Caki2 (cell line): Measurements from ENCODE around the gene HSPA8. TPM values are rescaled to one million over a fixed set of nuclear protein-coding genes. Genes with fewer than 3 reads are reported as not detected.
A peak's percentile ranks its signal among the peaks of the same experiment; 100 is the strongest.
"Not testable (repeated sequence)": the region's sequence is repeated elsewhere in the genome, so short reads cannot be mapped to it uniquely, and the experiment has no call there.

Source experiments
- DNase-seq: peaks from one replicate; pipeline ENCODE4 v3.0.0-alpha.2; 2015; ENCODE audit warnings: low read depth
- in situ Hi-C: cut with HindIII; loops from 2 replicates; pipeline ENCODE4 v1.10.0; 2016; ENCODE audit warnings: low sequenced_read_pairs, low pct_unique_long_range_greater_than_20kb, mixed read lengths
- total RNA-seq: library from RNA; depleted of rRNA; stranded (reverse); fragments of >200 nt; shearing (Covaris generic); gene quantifications from 2 replicates; pipeline ENCODE4 v1.2.3, GENCODE V29; 2014; ENCODE audit warnings: low replicate concordance

Gene HSPA8
- total RNA-seq, 1 experiment from 2014 or later, result 2,309 TPM

GRCh38 chr11:123080015-123080414 lies 18.1 kb upstream of the HSPA8 start:
- in situ Hi-C loops, result no loop called here
- DNase-seq, result no peak

DNA sequence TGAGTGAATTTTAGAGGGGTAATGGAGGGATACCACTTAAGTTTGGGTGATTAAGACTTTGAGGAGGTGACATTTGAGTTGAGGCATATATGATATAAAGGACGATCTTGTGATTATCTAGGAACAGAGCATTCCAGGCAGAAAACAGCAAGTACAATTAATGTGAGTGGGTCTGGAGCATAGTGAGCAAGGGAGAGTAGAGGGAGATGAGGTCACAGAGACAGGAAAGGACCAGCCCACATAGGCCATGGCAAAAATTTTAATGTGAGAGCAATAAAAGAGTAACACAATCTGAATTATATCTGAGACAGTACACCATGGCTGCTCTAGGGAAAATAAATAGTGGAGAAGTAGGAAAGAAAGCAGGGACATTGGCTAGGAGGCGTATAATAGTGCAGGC lies 14.5 kb upstream of the HSPA8 start:
- DNase-seq, result no peak
- in situ Hi-C loops, result no loop called here

- in situ Hi-C loops, result loop anchor here (25.0 kb wide), 1 partner anchor 211 kb away; no protein-coding TSS in a partner anchor
- DNase-seq, result no peak
Measured at GRCh38 chr11:123073343-123074057, 11.6 kb upstream of the HSPA8 start.

- in situ Hi-C loops, result loop anchor here (25.0 kb wide), 1 partner anchor 210 kb away; no protein-coding TSS in a partner anchor
- DNase-seq, result no peak
Measured at GRCh38 chr11:123072762-123073161, 10.8 kb upstream of the HSPA8 start.

GRCh38 chr11:123072332-123072761 lies 10.4 kb upstream of the HSPA8 start:
- no peak for DNase-seq
- in situ Hi-C loops, result loop anchor here (25.0 kb wide), 1 partner anchor 210 kb away; no protein-coding TSS in a partner anchor

DNA sequence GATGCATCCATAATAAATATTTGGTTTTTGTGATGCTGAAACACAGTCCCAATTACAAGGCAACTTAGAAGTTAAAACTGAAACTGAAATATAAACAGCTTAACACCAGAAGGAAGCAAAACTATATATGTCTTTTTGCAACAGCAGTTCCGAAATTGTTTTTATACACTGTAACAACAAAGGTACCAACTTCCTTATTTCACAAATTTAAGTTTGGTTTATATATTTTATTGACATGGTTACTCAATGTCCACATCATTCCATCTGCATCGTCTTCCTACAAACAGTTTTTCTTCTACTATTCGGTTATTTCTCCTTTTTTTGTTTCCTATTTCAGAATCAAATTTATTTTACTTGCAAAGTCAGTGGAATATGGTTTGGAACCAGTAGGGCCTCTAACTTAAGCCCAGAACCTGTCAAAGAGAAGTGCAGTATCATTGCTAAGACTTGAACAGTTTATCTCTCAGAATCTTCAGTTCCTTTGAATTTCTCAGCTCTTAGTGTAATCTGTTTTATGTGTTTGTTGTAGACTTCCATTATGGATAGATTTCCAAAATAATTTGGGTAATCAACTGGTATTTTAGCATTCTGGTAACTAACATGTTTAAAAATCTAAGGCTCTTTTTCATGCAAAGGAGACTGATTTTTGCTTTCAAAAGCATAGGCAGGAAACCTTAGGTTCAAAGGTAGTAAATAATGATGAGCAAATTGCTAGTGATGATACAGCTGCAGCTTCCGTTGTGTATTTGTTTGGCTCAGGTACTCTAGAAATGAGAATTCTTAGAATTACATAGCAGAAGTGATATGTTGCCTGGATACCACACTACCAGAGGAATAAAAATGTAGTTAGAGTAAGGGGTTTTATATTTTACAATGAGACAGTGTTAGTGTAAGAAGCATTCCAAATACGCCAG lies 8.2 kb upstream of the HSPA8 start:
- DNase-seq, result no peak
- in situ Hi-C loops, result loop anchor here (25.0 kb wide), 1 partner anchor 208 kb away; no protein-coding TSS in a partner anchor

- no peak for DNase-seq
- in situ Hi-C loops, result loop anchor here (25.0 kb wide), 1 partner anchor 203 kb away; no protein-coding TSS in a partner anchor
Measured at GRCh38 chr11:123065621-123066020, 3.7 kb upstream of the HSPA8 start.

- DNase-seq, result no peak
Measured at GRCh38 chr11:123063826-123064657, 2.1 kb upstream of the HSPA8 start.

DNA sequence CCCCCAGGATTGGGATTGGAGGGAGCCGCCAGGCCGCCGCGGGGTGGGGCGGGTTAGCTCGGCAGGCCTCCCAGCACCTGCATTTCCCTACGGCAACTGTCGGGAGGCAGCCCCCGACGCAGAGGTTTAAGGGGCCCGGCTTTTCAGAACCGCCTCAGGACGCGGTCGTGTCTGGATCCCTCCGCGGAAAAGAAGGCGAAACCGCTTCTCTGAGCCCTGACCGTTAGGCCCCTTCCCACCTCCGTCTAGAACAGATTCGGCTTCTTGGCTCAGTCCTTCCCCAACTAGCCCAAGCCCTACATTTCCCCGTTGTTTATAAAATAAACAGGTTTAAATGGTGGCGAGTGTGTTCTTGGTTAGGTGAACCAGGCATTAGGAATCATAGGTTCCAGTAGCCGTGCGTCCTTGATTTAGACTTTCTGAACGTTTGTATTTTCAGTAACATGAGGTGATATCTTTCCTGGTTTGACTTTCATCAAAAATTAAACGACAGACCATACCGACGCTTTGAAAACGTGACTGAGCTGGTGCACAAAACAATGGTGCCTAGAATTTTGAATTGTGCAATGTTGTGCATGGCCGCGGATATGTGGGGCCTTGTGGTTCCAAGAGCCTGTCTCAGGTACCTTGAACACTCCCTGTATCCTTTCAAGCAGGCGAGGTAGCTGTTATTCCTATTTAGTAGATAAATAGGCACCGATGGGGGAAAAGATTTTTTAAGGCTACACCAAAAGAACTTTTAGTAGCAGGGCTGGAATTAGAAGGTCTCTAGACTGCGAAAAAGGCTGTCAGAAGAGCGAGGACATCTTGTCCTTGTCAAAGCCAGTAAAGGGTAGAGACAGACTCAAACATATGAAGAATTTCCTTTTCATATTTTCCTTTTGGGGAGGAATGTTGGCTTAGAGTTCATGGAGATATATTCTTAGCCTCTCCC lies 1.2 kb upstream of the HSPA8 start:
- peak; percentile 68 for DNase-seq
- in situ Hi-C loops, result loop anchor here (25.0 kb wide), 1 partner anchor 201 kb away; no protein-coding TSS in a partner anchor

More at GRCh38 chr11:123063826-123064657, 2.1 kb upstream of the HSPA8 start:
- in situ Hi-C loops, result loop anchor here (25.0 kb wide), 1 partner anchor 202 kb away; no protein-coding TSS in a partner anchor

- in situ Hi-C loops, result loop anchor here (25.0 kb wide), 1 partner anchor 200 kb away; no protein-coding TSS in a partner anchor
- DNase-seq, result peak; percentile 99
Measured at GRCh38 chr11:123062158-123062891, 389 bp upstream of the HSPA8 start.

GRCh38 chr11:123060277-123061000 lies 1.5 kb downstream of the HSPA8 start:
- in situ Hi-C loops, result loop anchor here (25.0 kb wide), 1 partner anchor 198 kb away; no protein-coding TSS in a partner anchor
- no peak for DNase-seq

DNA sequence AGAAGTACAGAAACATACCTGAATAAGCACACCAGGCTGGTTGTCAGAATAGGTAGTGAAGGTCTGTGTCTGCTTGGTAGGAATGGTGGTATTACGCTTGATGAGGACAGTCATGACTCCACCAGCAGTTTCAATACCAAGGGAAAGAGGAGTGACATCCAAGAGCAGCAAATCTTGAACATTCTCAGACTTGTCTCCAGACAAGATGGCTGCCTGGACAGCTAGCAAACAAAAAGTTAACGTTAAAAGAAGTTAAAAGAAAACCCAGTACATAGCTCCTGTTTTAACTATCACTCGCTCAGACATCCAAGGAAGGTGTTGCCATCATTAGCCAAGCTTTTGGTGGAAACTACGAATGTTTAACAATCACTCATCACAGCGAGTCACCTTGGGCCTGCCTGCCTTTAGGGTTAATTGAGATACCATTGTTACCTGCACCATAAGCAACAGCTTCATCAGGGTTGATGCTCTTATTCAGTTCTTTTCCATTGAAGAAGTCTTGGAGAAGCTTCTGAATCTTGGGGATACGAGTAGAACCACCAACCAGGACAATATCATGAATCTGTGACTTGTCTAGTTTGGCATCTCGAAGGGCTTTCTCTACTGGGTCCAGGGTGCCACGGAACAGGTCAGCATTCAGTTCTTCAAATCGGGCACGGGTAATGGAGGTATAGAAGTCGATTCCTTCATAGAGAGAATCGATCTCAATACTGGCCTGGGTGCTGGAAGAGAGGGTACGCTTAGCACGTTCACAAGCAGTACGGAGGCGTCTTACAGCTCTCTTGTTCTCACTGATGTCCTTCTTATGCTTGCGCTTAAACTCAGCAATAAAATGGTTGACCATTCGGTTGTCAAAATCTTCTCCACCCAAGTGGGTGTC lies 2.7 kb downstream of the HSPA8 start:
- in situ Hi-C loops, result loop anchor here (25.0 kb wide), 1 partner anchor 197 kb away; no protein-coding TSS in a partner anchor
- not testable (repeated sequence) for DNase-seq

- in situ Hi-C loops, result loop anchor here (25.0 kb wide), 1 partner anchor 195 kb away; no protein-coding TSS in a partner anchor
- DNase-seq, result no peak
Measured at GRCh38 chr11:123057661-123058305, 4.2 kb downstream of the HSPA8 start.

DNA sequence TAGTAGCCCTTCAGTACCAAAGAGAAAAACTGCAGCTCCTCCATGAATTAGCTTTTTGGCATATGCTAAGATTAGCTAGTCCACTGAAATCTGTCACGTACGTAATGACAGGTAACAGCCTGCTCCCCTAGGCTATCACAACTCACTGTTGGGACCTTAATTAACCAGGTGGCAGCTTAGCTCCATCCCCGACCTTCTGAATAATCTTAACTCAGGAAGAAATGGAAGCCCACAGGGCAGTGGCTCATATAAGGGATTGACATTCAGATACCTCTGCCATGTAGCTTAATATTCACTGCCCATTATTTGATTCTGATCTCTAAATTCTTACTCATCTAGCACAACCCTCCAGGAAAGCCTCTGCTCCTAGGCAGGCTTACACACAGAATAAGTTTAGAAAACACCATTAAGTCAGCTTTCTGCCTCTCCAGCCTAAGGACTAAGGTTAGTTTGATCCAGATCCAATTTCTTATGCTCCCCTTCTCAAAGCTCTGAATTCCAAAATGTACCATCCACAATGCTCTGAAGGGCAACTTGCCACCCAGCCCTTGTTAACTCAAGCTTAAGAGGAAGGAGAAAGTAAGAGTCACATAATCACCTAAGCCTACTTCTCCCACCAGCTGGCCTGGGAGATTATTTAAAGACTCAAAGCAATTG lies 5.0 kb downstream of the HSPA8 start:
- in situ Hi-C loops, result loop anchor here (25.0 kb wide), 1 partner anchor 195 kb away; no protein-coding TSS in a partner anchor
- DNase-seq, result no peak
